ENCODE measurements around the gene SAPCD1. TPM values are rescaled to one million over a fixed set of nuclear protein-coding genes. Genes with fewer than 3 reads are reported as not detected.

The SAPCD1 gene
- total RNA-seq, 1 donor from 2014 or later: 0.57 TPM

DNA sequence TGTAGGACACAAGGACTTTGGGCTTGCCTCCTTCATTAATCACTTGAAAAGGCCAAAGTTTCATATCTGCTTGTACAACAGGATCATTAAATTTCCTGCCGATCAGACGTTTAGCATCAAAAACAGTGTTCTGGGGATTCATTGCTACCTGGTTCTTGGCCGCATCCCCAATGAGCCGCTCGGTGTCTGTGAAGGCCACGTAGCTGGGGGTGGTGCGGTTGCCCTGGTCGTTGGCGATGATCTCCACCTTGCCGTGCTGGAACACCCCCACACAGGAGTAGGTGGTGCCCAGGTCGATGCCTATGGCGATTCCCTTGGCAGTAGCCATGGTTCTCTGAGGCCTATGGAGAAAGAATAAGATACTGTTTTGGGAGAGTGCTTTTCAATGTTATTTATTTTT is 49.2 kb downstream of the SAPCD1 start:
- no peak for DNase-seq (ENCODE audit: missing footprints)
- intact Hi-C loops (cut with DNase I): no loop called here

GRCh38 chr6:31813465-31813849 is 51.0 kb downstream of the SAPCD1 start:
- DNase-seq (ENCODE audit: missing footprints) (peak; percentile 20), ATAC-seq (no peak)
- intact Hi-C loops (cut with DNase I): no loop called here

More for the DNA sequence above, 49.2 kb downstream of the SAPCD1 start:
- ATAC-seq: no peak

Other genes starting within 250 kb of the SAPCD1 start
- not detected for gene MCCD1, start 233.7 kb upstream of the SAPCD1 start, total RNA-seq
- gene DDX39B, start 220.7 kb upstream of the SAPCD1 start, total RNA-seq: 159 TPM
- 2.2 TPM for gene ATP6V1G2, start 216.0 kb upstream of the SAPCD1 start, total RNA-seq
- gene NFKBIL1, start 215.0 kb upstream of the SAPCD1 start, total RNA-seq: 10.8 TPM
- not detected for gene LTA, start 190.4 kb upstream of the SAPCD1 start, total RNA-seq
- gene TNF, start 187.1 kb upstream of the SAPCD1 start, total RNA-seq: 0.51 TPM
- gene LTB, start 180.2 kb upstream of the SAPCD1 start, total RNA-seq: 1.6 TPM
- 9.0 TPM for gene LST1, start 176.4 kb upstream of the SAPCD1 start, total RNA-seq
- 0.49 TPM for gene NCR3, start 169.7 kb upstream of the SAPCD1 start, total RNA-seq
- 22.1 TPM for gene AIF1, start 147.4 kb upstream of the SAPCD1 start, total RNA-seq
- 82.7 TPM for gene PRRC2A, start 141.9 kb upstream of the SAPCD1 start, total RNA-seq
- 260 TPM for gene BAG6, start 110.0 kb upstream of the SAPCD1 start, total RNA-seq
- gene APOM, start 106.8 kb upstream of the SAPCD1 start, total RNA-seq: 0.87 TPM
- gene C6orf47, start 101.9 kb upstream of the SAPCD1 start, total RNA-seq: 17.0 TPM
- 17.1 TPM for gene GPANK1, start 97.7 kb upstream of the SAPCD1 start, total RNA-seq
- 97.3 TPM for gene CSNK2B, start 96.6 kb upstream of the SAPCD1 start, total RNA-seq
- 3.9 TPM for gene LY6G5B, start 92.7 kb upstream of the SAPCD1 start, total RNA-seq
- 1.5 TPM for gene LY6G5C, start 81.6 kb upstream of the SAPCD1 start, total RNA-seq
- 26.9 TPM for gene ABHD16A, start 59.3 kb upstream of the SAPCD1 start, total RNA-seq
- not detected for gene LY6G6F, start 55.8 kb upstream of the SAPCD1 start, total RNA-seq
- gene LY6G6D, start 47.3 kb upstream of the SAPCD1 start, total RNA-seq: not detected
- gene LY6G6C, start 40.9 kb upstream of the SAPCD1 start, total RNA-seq: not detected
- 0.70 TPM for gene MPIG6B, start 39.3 kb upstream of the SAPCD1 start, total RNA-seq
- gene DDAH2, start 33.4 kb upstream of the SAPCD1 start, total RNA-seq: 40.6 TPM
- gene CLIC1, start 26.1 kb upstream of the SAPCD1 start, total RNA-seq: 102 TPM
- 2.0 TPM for gene MSH5, start 22.7 kb upstream of the SAPCD1 start, total RNA-seq
- gene VWA7, start 14.7 kb downstream of the SAPCD1 start, total RNA-seq: 12.1 TPM
- 29.7 TPM for gene VARS1, start 33.1 kb downstream of the SAPCD1 start, total RNA-seq
- 24.6 TPM for gene LSM2, start 44.3 kb downstream of the SAPCD1 start, total RNA-seq
- gene HSPA1L, start 52.6 kb downstream of the SAPCD1 start, total RNA-seq: 1.6 TPM
- gene HSPA1A, start 52.9 kb downstream of the SAPCD1 start, total RNA-seq: 298 TPM
- 215 TPM for gene HSPA1B, start 65.1 kb downstream of the SAPCD1 start, total RNA-seq
- gene NEU1, start 100.2 kb downstream of the SAPCD1 start, total RNA-seq: 25.6 TPM
- gene SLC44A4, start 116.3 kb downstream of the SAPCD1 start, total RNA-seq: not detected
- 16.8 TPM for gene EHMT2, start 135.0 kb downstream of the SAPCD1 start, total RNA-seq
- 3.2 TPM for gene ZBTB12, start 139.4 kb downstream of the SAPCD1 start, total RNA-seq
- 8.9 TPM for gene C2, start 165.1 kb downstream of the SAPCD1 start, total RNA-seq
- gene CFB, start 183.4 kb downstream of the SAPCD1 start, total RNA-seq: 8.8 TPM
- gene NELFE, start 196.3 kb downstream of the SAPCD1 start, total RNA-seq: 41.9 TPM
- gene SKIC2, start 196.5 kb downstream of the SAPCD1 start, total RNA-seq: 30.7 TPM
- 9.8 TPM for gene DXO, start 209.5 kb downstream of the SAPCD1 start, total RNA-seq
- gene C4A, start 219.4 kb downstream of the SAPCD1 start, total RNA-seq: 92.1 TPM